Measurements from ENCODE around the gene OTOS. TPM values are rescaled to one million over a fixed set of nuclear protein-coding genes. Genes with fewer than 3 reads are reported as not detected.

The OTOS gene
- total RNA-seq, 1 experiment from 2014 or later, result not detected

DNA sequence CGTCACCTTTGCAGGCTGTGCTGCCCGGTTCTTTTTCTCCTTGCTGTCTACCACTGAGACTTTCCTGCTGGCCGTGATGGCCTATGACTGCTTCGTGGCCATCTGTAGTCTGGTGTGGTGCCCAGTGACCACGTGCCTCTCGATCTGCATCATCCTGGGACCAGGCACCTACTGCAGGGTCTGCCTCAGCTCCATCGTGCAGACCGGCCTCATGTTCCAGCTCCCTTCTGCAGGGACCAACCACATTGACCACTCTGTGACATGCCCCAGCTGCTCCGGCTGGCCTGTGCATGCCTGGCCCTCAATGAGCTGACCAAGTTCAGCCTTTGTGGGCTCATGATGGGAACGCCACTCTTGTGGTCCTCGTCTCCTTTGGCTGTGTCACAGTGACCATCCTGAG, 31.1 kb downstream of the OTOS start:
- no peak overlapping the region for H3K4me3 Mint-ChIP-seq (ENCODE audit: low read depth, unreplicated experiment)
- no peak overlapping the region for H3K27ac Mint-ChIP-seq (ENCODE audit: unreplicated experiment)
- intact Hi-C loops (cut with micrococcal nuclease; ENCODE audit: unreplicated experiment), result no loop called here
- CTCF ChIA-PET, result no interaction called here
- H3K36me3 Mint-ChIP-seq (ENCODE audit: insufficient read depth, unreplicated experiment), result no peaks in the 10 kb centered on the region
- TF ChIP-seq, protein P1, sequence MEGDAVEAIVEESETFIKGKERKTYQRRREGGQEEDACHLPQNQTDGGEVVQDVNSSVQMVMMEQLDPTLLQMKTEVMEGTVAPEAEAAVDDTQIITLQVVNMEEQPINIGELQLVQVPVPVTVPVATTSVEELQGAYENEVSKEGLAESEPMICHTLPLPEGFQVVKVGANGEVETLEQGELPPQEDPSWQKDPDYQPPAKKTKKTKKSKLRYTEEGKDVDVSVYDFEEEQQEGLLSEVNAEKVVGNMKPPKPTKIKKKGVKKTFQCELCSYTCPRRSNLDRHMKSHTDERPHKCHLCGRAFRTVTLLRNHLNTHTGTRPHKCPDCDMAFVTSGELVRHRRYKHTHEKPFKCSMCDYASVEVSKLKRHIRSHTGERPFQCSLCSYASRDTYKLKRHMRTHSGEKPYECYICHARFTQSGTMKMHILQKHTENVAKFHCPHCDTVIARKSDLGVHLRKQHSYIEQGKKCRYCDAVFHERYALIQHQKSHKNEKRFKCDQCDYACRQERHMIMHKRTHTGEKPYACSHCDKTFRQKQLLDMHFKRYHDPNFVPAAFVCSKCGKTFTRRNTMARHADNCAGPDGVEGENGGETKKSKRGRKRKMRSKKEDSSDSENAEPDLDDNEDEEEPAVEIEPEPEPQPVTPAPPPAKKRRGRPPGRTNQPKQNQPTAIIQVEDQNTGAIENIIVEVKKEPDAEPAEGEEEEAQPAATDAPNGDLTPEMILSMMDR (IDR thresholded peaks at IDR 0.05; ENCODE audit: unreplicated experiment), result no peak
- H3K9me3 Mint-ChIP-seq (ENCODE audit: low read depth, unreplicated experiment), result no peaks in the 10 kb centered on the region
- no peaks in the 10 kb centered on the region for H3K4me1 Mint-ChIP-seq (ENCODE audit: low read depth, unreplicated experiment)
- no TSS peak for BruUV-seq (replicated peaks)
- DNase-seq, result no peak
- H3K27me3 Mint-ChIP-seq (ENCODE audit: unreplicated experiment), result peaks cover 91% of the 10 kb centered on the region

DNA sequence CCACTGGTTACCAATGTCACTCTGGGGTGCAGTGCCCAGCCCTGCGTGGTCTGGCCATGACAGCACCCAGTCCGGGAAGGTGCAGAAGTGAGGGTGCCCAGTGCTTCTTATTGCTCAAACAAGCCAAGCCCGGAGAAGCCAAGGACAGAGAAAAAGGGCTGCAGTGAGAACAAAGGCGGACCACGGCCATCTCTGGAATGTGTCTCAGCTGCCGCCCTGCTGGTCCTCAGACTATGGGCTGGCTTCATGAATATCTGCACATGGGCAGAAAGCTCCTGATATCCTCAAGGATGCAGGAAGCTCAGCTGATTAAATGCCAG, 33.0 kb downstream of the OTOS start:
- Mint-ChIP-seq H3K36me3 (ENCODE audit: insufficient read depth, unreplicated experiment) (no peaks in the 10 kb centered on the region), H3K27me3 (ENCODE audit: unreplicated experiment) (peaks cover 90% of the 10 kb centered on the region), H3K4me3 (ENCODE audit: low read depth, unreplicated experiment) (no peak overlapping the region), H3K9me3 (ENCODE audit: low read depth, unreplicated experiment) (no peaks in the 10 kb centered on the region), H3K27ac (ENCODE audit: unreplicated experiment) (no peak overlapping the region), H3K4me1 (ENCODE audit: low read depth, unreplicated experiment) (no peaks in the 10 kb centered on the region)
- CTCF ChIA-PET, result interaction anchor here (0.6 kb wide), 1 partner anchor 38 kb away, joined by 5 read pairs; no protein-coding TSS in a partner anchor
- DNase-seq, result no peak
- intact Hi-C loops (cut with micrococcal nuclease; ENCODE audit: unreplicated experiment), result no loop called here
- TF ChIP-seq, protein P1 (IDR thresholded peaks at IDR 0.05; ENCODE audit: unreplicated experiment), result no peak
- no TSS peak for BruUV-seq (replicated peaks)

DNA sequence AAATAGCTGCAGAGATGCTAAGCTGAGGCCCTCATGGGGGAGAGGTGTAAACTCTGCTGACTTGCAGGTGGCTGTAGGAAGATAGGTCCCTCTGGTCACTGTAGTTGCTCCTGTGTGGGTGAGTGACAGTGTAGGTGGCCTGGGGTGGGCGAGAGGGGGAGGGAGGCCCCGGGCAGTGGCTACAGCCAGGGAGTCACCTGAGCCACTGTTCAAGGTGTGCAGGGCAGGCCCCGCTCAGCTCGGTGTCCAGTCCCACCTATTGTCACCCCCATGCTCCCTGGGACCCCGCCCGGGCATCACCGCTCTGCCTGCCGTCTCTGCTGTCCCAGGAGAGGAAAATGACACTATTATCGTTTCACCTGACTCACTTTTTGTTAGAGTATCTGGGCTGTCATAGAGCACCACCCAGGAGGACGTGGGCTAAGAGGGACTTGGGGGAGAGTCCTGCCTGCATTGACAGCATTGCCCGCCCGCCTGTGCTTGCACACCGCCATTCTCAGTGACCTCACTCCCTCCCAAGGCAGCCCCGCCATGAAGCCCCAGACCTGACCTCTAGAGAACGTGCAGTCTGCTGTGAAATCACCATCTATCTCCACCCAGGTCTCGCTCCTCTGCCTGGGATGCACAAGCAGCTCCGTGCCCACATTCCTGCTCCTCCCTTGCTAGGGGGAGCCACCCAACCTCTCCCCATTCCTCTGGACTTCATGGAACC, 33.5 kb downstream of the OTOS start:
- CTCF ChIA-PET, result interaction anchor here (0.6 to 0.7 kb wide), 3 partner anchors 35 to 1599 kb away, joined by 3 to 7 read pairs (median 3); no protein-coding TSS in a partner anchor

DNA sequence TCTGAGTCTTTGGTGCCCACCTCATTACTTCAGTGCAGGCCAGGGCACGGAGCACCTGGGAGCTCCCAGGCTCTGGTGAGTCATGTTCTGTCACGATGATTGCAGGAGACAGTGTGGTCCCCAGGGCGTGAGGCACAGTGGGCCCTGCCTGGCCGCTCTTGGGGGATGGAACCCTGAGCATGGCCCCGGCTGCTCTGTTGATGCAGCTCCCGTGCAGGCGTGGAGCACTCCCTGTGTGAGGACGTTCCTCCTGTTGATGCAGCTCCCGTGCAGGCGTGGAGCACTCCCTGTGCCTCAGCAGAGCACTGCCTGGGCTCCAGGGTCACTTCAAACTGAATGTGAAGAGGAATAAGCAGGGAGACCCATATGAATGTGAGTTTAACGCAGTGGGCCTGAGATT, 34.5 kb downstream of the OTOS start:
- Mint-ChIP-seq H3K4me1 (ENCODE audit: low read depth, unreplicated experiment) (no peaks in the 10 kb centered on the region), H3K27ac (ENCODE audit: unreplicated experiment) (no peak overlapping the region), H3K9me3 (ENCODE audit: low read depth, unreplicated experiment) (no peaks in the 10 kb centered on the region), H3K36me3 (ENCODE audit: insufficient read depth, unreplicated experiment) (no peaks in the 10 kb centered on the region), H3K4me3 (ENCODE audit: low read depth, unreplicated experiment) (no peak overlapping the region), H3K27me3 (ENCODE audit: unreplicated experiment) (peaks cover 90% of the 10 kb centered on the region)
- no peak for DNase-seq
- intact Hi-C loops (cut with micrococcal nuclease; ENCODE audit: unreplicated experiment), result no loop called here
- TF ChIP-seq, protein P1 (IDR thresholded peaks at IDR 0.05; ENCODE audit: unreplicated experiment), result no peak
- CTCF ChIA-PET, result interaction anchor here (0.8 kb wide), 1 partner anchor 12 kb away, joined by 6 read pairs; no protein-coding TSS in a partner anchor
- BruUV-seq (replicated peaks), result no TSS peak

More for the DNA sequence above, 33.5 kb downstream of the OTOS start:
- H3K4me3 Mint-ChIP-seq (ENCODE audit: low read depth, unreplicated experiment), result no peak overlapping the region
- H3K27me3 Mint-ChIP-seq (ENCODE audit: unreplicated experiment), result peaks cover 90% of the 10 kb centered on the region
- H3K4me1 Mint-ChIP-seq (ENCODE audit: low read depth, unreplicated experiment), result no peaks in the 10 kb centered on the region
- TF ChIP-seq, protein P1 (IDR thresholded peaks at IDR 0.05; ENCODE audit: unreplicated experiment), result no peak
- BruUV-seq (replicated peaks), result no TSS peak
- H3K36me3 Mint-ChIP-seq (ENCODE audit: insufficient read depth, unreplicated experiment), result no peaks in the 10 kb centered on the region
- DNase-seq, result no peak
- no peaks in the 10 kb centered on the region for H3K9me3 Mint-ChIP-seq (ENCODE audit: low read depth, unreplicated experiment)
- no peak overlapping the region for H3K27ac Mint-ChIP-seq (ENCODE audit: unreplicated experiment)
- intact Hi-C loops (cut with micrococcal nuclease; ENCODE audit: unreplicated experiment), result no loop called here

All from Calu3 (cell line).